HepG2 (cell line): ENCODE data around the gene FBN3. TPM values are rescaled to one million over a fixed set of nuclear protein-coding genes. Genes with fewer than 3 reads are reported as not detected.

ENCODE experiments used
- ATF5 ChIP-seq: sonication (generic); formaldehyde crosslinking; IDR thresholded peaks from 2 replicates; pipeline ENCODE4 v1.4.0; 2020; ENCODE audit warnings: mild to moderate bottlenecking, low read depth, missing genetic modification reagents
- BORCS8-MEF2B ChIP-seq: sonication (generic); formaldehyde crosslinking; IDR thresholded peaks from 2 replicates; pipeline ENCODE4 v1.8.0; 2022; ENCODE audit warnings: mild to moderate bottlenecking, missing genetic modification reagents
- ELF1 ChIP-seq: sonication (generic); formaldehyde crosslinking; IDR thresholded peaks from 2 replicates; pipeline ENCODE4 v1.4.0; 2020; ENCODE audit warnings: missing genetic modification reagents
- FOXA1 ChIP-seq, 2 experiments: fragments of 450-650 bp in 1 of 2; sonication (generic) in 1 of 2; formaldehyde crosslinking in 1 of 2; IDR thresholded peaks; 2 replicates each; pipeline versions ENCODE4 v1.4.0 to v1.6.1; 2016 to 2020; ENCODE audit warnings: missing genetic modification reagents in 1 of 2
- FOXM1 ChIP-seq: sonication (generic); formaldehyde crosslinking; IDR thresholded peaks from 2 replicates; pipeline ENCODE4 v1.5.0; 2020; ENCODE audit warnings: missing genetic modification reagents
- HNRNPL ChIP-seq: fragments of 200-400 bp; formaldehyde crosslinking; IDR thresholded peaks from 2 replicates; pipeline ENCODE4 v1.6.1; 2017; ENCODE audit warnings: mild to moderate bottlenecking, low read depth, low read length
- IKZF5 ChIP-seq: IDR thresholded peaks from 2 replicates; pipeline ENCODE4 v1.6.1; 2018; ENCODE audit warnings: missing genetic modification reagents, mild to moderate bottlenecking, missing compliant biosample characterization
- KDM5B ChIP-seq: sonication (generic); formaldehyde crosslinking; IDR thresholded peaks from 2 replicates; pipeline ENCODE4 v1.4.0; 2020; ENCODE audit warnings: missing genetic modification reagents, mild to moderate bottlenecking, borderline replicate concordance
- MAZ ChIP-seq, 2 experiments: sonication (generic) in 1 of 2; formaldehyde crosslinking in 1 of 2; IDR thresholded peaks; 2 replicates each; pipeline versions ENCODE4 v1.5.0 to v1.6.1; 2012 to 2020; ENCODE audit warnings: low read depth in 2 of 2, mild to moderate bottlenecking in 2 of 2, borderline replicate concordance in 1 of 2, improper control_type of control experiment in 1 of 2, low read length in 1 of 2, missing genetic modification reagents in 1 of 2, moderate library complexity in 1 of 2
- REPIN1 ChIP-seq: sonication (generic); formaldehyde crosslinking; IDR thresholded peaks from 2 replicates; pipeline ENCODE4 v1.8.0; 2022; ENCODE audit warnings: missing genetic modification reagents, low read depth, mild to moderate bottlenecking, borderline replicate concordance
- RERE ChIP-seq: IDR thresholded peaks from 2 replicates; pipeline ENCODE4 v1.6.1; 2016; ENCODE audit warnings: low read depth, missing genetic modification reagents, missing compliant biosample characterization
- SIX4 ChIP-seq: sonication (generic); formaldehyde crosslinking; IDR thresholded peaks from 2 replicates; pipeline ENCODE4 v1.4.0; 2020; ENCODE audit warnings: missing genetic modification reagents
- ZNF281 ChIP-seq: sonication (generic); formaldehyde crosslinking; IDR thresholded peaks from 2 replicates; pipeline ENCODE4 v1.4.0; 2020; ENCODE audit warnings: missing genetic modification reagents, borderline replicate concordance
- ZNF430 ChIP-seq: sonication (generic); formaldehyde crosslinking; IDR thresholded peaks from 2 replicates; pipeline ENCODE4 v1.9.0; 2021; ENCODE audit warnings: mild to moderate bottlenecking, missing genetic modification reagents
- ZNF468 ChIP-seq: sonication (generic); formaldehyde crosslinking; IDR thresholded peaks from 2 replicates; pipeline ENCODE4 v1.8.0; 2022; ENCODE audit warnings: mild to moderate bottlenecking, moderate library complexity, missing genetic modification reagents
- ZNF768 ChIP-seq: sonication (generic); formaldehyde crosslinking; IDR thresholded peaks from 2 replicates; pipeline ENCODE4 v1.4.0; 2020; ENCODE audit warnings: missing genetic modification reagents
- ZNF772 ChIP-seq: sonication (generic); formaldehyde crosslinking; IDR thresholded peaks from 2 replicates; pipeline ENCODE4 v1.5.0; 2020; ENCODE audit warnings: mild to moderate bottlenecking, missing genetic modification reagents
- polyA plus RNA-seq, 8 experiments: library from polyadenylated mRNA; depleted of rRNA in 3 of 8; stranded (reverse) in 7 of 8; unstranded in 1 of 8; fragments of >200 nt; fragmentation: Illumina TruSeq in 4 of 8; extraction: Trizol in 4 of 8; gene quantifications; 2 replicates each; pipeline versions ENCODE4 v1.2.1 to v1.2.3, GENCODE V29; 2011 to 2016; ENCODE audit warnings: low read depth in 4 of 8, missing spikeins in 1 of 8, mixed read lengths in 1 of 8; ENCODE audit not compliant: insufficient read depth in 1 of 8
- total RNA-seq, 5 experiments: library from RNA; depleted of rRNA; stranded (reverse); fragments of >200 nt; fragmentation: Illumina TruSeq; extraction: Trizol; gene quantifications; 2 replicates each; pipeline ENCODE4 v1.2.3, GENCODE V29; 2016; ENCODE audit warnings: low read depth in 1 of 5

Gene FBN3
- total and polyA plus RNA-seq, 2 of the 13 experiments (the other 11 are each of a cell fraction or from before 2014, with no cell fraction given): 0.20 to 1.3 TPM

GRCh38 chr19:8085598-8086408 lies 63.6 kb downstream of the FBN3 start (continued):
- TF ChIP-seq ZNF768 (CRISPR knock-in tag): 0 out of 2 replicates have a peak, but pooled peaks have one; percentile 12
- 0 out of 2 replicates have a peak, but pooled peaks have one; percentile 52 for TF ChIP-seq REPIN1 (CRISPR knock-in tag)
- 0 out of 2 replicates have a peak, but pooled peaks have one; percentile 63 for TF ChIP-seq ZNF468
- peak; percentile 89; the same call in 1 of the 2 replicates for TF ChIP-seq SIX4 (CRISPR knock-in tag)
- TF ChIP-seq MAZ (IDR thresholded peaks at IDR 0.05; ENCODE audit: borderline replicate concordance, low read depth, low read length): peak; percentile 30; the same call in 1 of the 2 replicates
- TF ChIP-seq MAZ (CRISPR knock-in tag; IDR thresholded peaks at IDR 0.05; ENCODE audit: low read depth): peak; percentile 88
- TF ChIP-seq ELF1: peak; percentile 66
- no peak for TF ChIP-seq FOXM1 (CRISPR knock-in tag)
- 0 out of 2 replicates have a peak, but pooled peaks have one; percentile 63 for TF ChIP-seq RERE (CRISPR knock-in tag)
- 0 out of 2 replicates have a peak, but pooled peaks have one; percentile 33 for TF ChIP-seq ZNF430
- peak; percentile 74 for TF ChIP-seq FOXA1 (IDR thresholded peaks at IDR 0.05)
- peak; percentile 100 for TF ChIP-seq FOXA1 (CRISPR knock-in tag; IDR thresholded peaks at IDR 0.05)
- 0 out of 2 replicates have a peak, but pooled peaks have one; percentile 35 for TF ChIP-seq ZNF772 (CRISPR knock-in tag)
- no peak for TF ChIP-seq KDM5B (CRISPR knock-in tag)
- TF ChIP-seq IKZF5: peak; percentile 93; the same call in 1 of the 2 replicates
- TF ChIP-seq ATF5: no peak
- TF ChIP-seq BORCS8-MEF2B: 0 out of 2 replicates have a peak, but pooled peaks have one; percentile 1
- peak; percentile 52; the same call in 1 of the 2 replicates for TF ChIP-seq HNRNPL
- TF ChIP-seq ZNF281 (CRISPR knock-in tag): peak; percentile 34; the same call in 1 of the 2 replicates
